Keratinocyte (primary cell): ENCODE data around the gene GPR107. TPM values are rescaled to one million over a fixed set of nuclear protein-coding genes. Genes with fewer than 3 reads are reported as not detected.

ENCODE experiments used
- DNase-seq: peaks from one replicate; pipeline ENCODE4 v3.0.0-alpha.2; 2011; ENCODE audit warnings: low read depth, missing footprints, low spot score
- FAIRE-seq: peaks from 2 replicates; lab custom pipeline; 2011; peaks lifted over from hg19 to GRCh38; lab: Jason Lieb, UNC
- H2AFZ ChIP-seq: 2 replicates; pipeline ENCODE4 v1.6.0; 2012; ENCODE audit warnings: low read length, control low read depth, inconsistent platforms; ENCODE audit not compliant: control insufficient read depth
- H3K27ac ChIP-seq: 2 replicates; pipeline ENCODE4 v1.5.1; 2011; ENCODE audit warnings: low read length; ENCODE audit not compliant: control insufficient read depth, insufficient read depth
- H3K27me3 ChIP-seq: 3 replicates; pipeline ENCODE4 v1.6.0; 2011; ENCODE audit warnings: low read length; ENCODE audit not compliant: control insufficient read depth, insufficient read depth; ENCODE audit errors: extremely low read depth
- H3K36me3 ChIP-seq, 2 experiments: 2 replicates in 1 of 2; 3 replicates in 1 of 2; pipeline ENCODE4 v1.5.1; 2011; ENCODE audit warnings: low read length in 2 of 2, mild to moderate bottlenecking in 1 of 2; ENCODE audit not compliant: control insufficient read depth in 2 of 2, insufficient read depth in 2 of 2; ENCODE audit errors: extremely low read depth in 1 of 2
- H3K4me1 ChIP-seq: 3 replicates; pipeline ENCODE4 v1.5.1; 2011; ENCODE audit warnings: low read length; ENCODE audit not compliant: control insufficient read depth, insufficient read depth; ENCODE audit errors: extremely low read depth
- H3K4me2 ChIP-seq: 3 replicates; pipeline ENCODE4 v1.6.0; 2011; ENCODE audit warnings: low read depth, low read length; ENCODE audit not compliant: control insufficient read depth, insufficient read depth; ENCODE audit errors: extremely low read depth
- H3K4me3 ChIP-seq, 3 experiments: fragments of 200-600 bp in 1 of 3; sonication (generic) in 1 of 3; 2 replicates in 2 of 3; 3 replicates in 1 of 3; pipeline ENCODE4 v1.5.1; 2011 to 2016; ENCODE audit warnings: low read length in 3 of 3, mild to moderate bottlenecking in 3 of 3, control low read depth in 2 of 3, inconsistent platforms in 1 of 3, low read depth in 1 of 3, mixed read lengths in 1 of 3, mixed run types in 1 of 3, moderate library complexity in 1 of 3; ENCODE audit not compliant: control insufficient read depth in 2 of 3, insufficient read depth in 2 of 3; ENCODE audit errors: extremely low read depth in 1 of 3
- H3K79me2 ChIP-seq: 2 replicates; pipeline ENCODE4 v1.6.0; 2012; ENCODE audit warnings: low read length; ENCODE audit not compliant: control insufficient read depth, insufficient read depth
- H3K9ac ChIP-seq: 3 replicates; pipeline ENCODE4 v1.6.0; 2011; ENCODE audit warnings: low read length; ENCODE audit not compliant: control insufficient read depth, insufficient read depth; ENCODE audit errors: extremely low read depth
- H3K9me1 ChIP-seq: 3 replicates; pipeline ENCODE4 v1.6.0; 2011; ENCODE audit warnings: low read length; ENCODE audit not compliant: control insufficient read depth, insufficient read depth; ENCODE audit errors: extremely low read depth
- H3K9me3 ChIP-seq: 2 replicates; pipeline ENCODE4 v1.5.1; 2012; ENCODE audit warnings: low read depth, low read length; ENCODE audit not compliant: control insufficient read depth
- H4K20me1 ChIP-seq: 3 replicates; pipeline ENCODE4 v1.6.0; 2011; ENCODE audit warnings: low read length; ENCODE audit not compliant: control insufficient read depth, insufficient read depth; ENCODE audit errors: extremely low read depth
- EZH2 ChIP-seq: IDR thresholded peaks from one replicate; pipeline ENCODE4 v1.6.1; 2012; ENCODE audit warnings: inconsistent platforms, mild to moderate bottlenecking, low read length, moderate library complexity
- dilution Hi-C: fragments of 300-500 bp; cut with MboI; formaldehyde crosslinking; loops from one replicate; pipeline ENCODE4 v1.7.0; 2020; ENCODE audit warnings: low sequenced_read_pairs; ENCODE audit not compliant: extremely low pct_ligation_motif_present
- polyA plus RNA-seq, 5 experiments: library from polyadenylated mRNA; depleted of rRNA in 3 of 5; stranded (reverse) in 3 of 5; stranded (forward) in 1 of 5; unstranded in 1 of 5; fragments of >200 nt; gene quantifications; 1 replicate in 1 of 5; 2 replicates in 3 of 5; 3 replicates in 1 of 5; pipeline versions ENCODE4 v1.2.1 to v1.2.3, GENCODE V29; 2011 to 2012; ENCODE audit warnings: missing spikeins in 2 of 5, low read depth in 1 of 5, low replicate concordance in 1 of 5
- TF ChIP-seq, protein P1 (sequence below), 3 experiments: IDR thresholded peaks in 1 of 3; conservative IDR thresholded peaks in 1 of 3; optimal IDR thresholded peaks in 1 of 3; 2 replicates in 2 of 3; 3 replicates in 1 of 3; pipeline versions ENCODE3 to v1.5.1; 2011; ENCODE audit warnings: low read length in 3 of 3, mild to moderate bottlenecking in 3 of 3, moderate library complexity in 2 of 3, control low read depth in 1 of 3, inconsistent platforms in 1 of 3; ENCODE audit not compliant: insufficient read depth in 2 of 3; ENCODE audit errors: extremely low read depth in 1 of 3

Gene GPR107
- polyA plus RNA-seq, 1 donor (not counting 4 experiments of a cell fraction or from before 2014, with no cell fraction given): 27.3 TPM

DNA sequence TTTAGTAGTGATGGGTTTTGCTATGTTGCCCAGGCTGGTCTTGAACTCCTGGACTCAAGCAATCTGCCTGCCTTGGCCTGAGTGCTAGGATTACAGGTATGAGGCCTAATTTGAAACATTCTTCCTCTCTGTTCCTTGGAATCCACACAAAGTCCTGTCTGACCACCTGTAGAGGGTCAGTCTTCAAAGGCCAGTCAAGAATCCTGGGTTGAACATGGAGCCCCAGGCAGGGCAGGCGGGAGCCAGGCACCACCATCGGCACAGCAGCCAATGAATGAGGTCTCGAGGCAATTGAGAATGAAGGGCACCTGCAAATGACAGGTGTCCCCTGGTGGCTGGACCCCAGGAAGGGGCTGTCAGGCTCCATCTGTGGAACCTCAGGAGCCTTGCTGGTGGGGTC, 101.1 kb downstream of the GPR107 start:
- TF ChIP-seq, protein P1, sequence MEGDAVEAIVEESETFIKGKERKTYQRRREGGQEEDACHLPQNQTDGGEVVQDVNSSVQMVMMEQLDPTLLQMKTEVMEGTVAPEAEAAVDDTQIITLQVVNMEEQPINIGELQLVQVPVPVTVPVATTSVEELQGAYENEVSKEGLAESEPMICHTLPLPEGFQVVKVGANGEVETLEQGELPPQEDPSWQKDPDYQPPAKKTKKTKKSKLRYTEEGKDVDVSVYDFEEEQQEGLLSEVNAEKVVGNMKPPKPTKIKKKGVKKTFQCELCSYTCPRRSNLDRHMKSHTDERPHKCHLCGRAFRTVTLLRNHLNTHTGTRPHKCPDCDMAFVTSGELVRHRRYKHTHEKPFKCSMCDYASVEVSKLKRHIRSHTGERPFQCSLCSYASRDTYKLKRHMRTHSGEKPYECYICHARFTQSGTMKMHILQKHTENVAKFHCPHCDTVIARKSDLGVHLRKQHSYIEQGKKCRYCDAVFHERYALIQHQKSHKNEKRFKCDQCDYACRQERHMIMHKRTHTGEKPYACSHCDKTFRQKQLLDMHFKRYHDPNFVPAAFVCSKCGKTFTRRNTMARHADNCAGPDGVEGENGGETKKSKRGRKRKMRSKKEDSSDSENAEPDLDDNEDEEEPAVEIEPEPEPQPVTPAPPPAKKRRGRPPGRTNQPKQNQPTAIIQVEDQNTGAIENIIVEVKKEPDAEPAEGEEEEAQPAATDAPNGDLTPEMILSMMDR (optimal IDR thresholded peaks at IDR 0.05 in 1 of 3, IDR thresholded peaks at IDR 0.05 in 1 of 3, conservative IDR thresholded peaks at IDR 0.05 in 1 of 3; ENCODE audit: extremely low read depth in 1 of 3, insufficient read depth in 2 of 3, low read length in 3 of 3): no peak
- no peak for TF ChIP-seq EZH2
- DNase-seq (no peak), FAIRE-seq (no peak)
- H3K36me3 ChIP-seq: no peaks in the 10 kb centered on the region
- no peak overlapping the region for H3K9ac ChIP-seq
- no peaks in the 10 kb centered on the region for H3K9me3 ChIP-seq
- no peaks in the 10 kb centered on the region for H4K20me1 ChIP-seq
- H3K9me1 ChIP-seq: no peaks in the 10 kb centered on the region
- peaks cover 14% of the 10 kb centered on the region for H3K4me1 ChIP-seq
- dilution Hi-C loops: no loop called here
- H3K79me2 ChIP-seq: no peaks in the 10 kb centered on the region
- no peak overlapping the region for H3K4me3 ChIP-seq
- no peak overlapping the region for H3K4me2 ChIP-seq
- H2AFZ ChIP-seq: no peak overlapping the region
- H3K27me3 ChIP-seq: no peaks in the 10 kb centered on the region
- no peak overlapping the region for H3K27ac ChIP-seq

DNA sequence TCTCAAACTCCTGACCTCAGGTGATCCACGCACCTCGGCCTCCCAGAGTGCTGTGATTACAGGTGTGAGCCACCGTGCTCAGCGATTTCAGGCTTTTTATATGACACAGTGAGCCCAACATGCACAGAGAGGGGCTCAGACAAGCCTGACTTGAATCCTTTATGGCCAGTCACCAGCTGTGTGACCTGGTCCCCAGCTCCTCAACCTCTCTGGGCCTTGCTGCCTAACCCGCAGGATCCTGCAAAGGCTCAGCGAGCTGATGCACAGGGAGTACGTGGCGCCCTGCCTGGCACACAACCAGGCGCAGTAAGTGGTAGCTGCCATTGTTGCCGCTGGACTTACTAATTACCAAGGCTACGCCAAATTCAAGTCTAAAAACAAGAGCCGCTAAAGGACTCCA, 101.9 kb downstream of the GPR107 start:
- no peak for DNase-seq
- H3K27me3 ChIP-seq: no peaks in the 10 kb centered on the region
- H3K27ac ChIP-seq: no peak overlapping the region
- H3K4me3 ChIP-seq: no peak overlapping the region
- H2AFZ ChIP-seq: no peak overlapping the region
- H4K20me1 ChIP-seq: no peaks in the 10 kb centered on the region
- no peak for FAIRE-seq
- TF ChIP-seq, protein P1 (optimal IDR thresholded peaks at IDR 0.05 in 1 of 3, IDR thresholded peaks at IDR 0.05 in 1 of 3, conservative IDR thresholded peaks at IDR 0.05 in 1 of 3; ENCODE audit: extremely low read depth in 1 of 3, insufficient read depth in 2 of 3, low read length in 3 of 3): no peak
- TF ChIP-seq EZH2: no peak
- H3K4me1 ChIP-seq: peaks cover 6% of the 10 kb centered on the region
- no peaks in the 10 kb centered on the region for H3K36me3 ChIP-seq
- no peak overlapping the region for H3K4me2 ChIP-seq
- H3K79me2 ChIP-seq: no peaks in the 10 kb centered on the region
- dilution Hi-C loops: no loop called here
- H3K9me1 ChIP-seq: no peaks in the 10 kb centered on the region
- no peaks in the 10 kb centered on the region for H3K9me3 ChIP-seq
- H3K9ac ChIP-seq: no peak overlapping the region
